Common myeloid progenitor, CD34-positive (primary cell): ENCODE results near the gene TMEM123.
A peak's percentile ranks its signal among the peaks of the same experiment; 100 is the strongest.
"Not testable (repeated sequence)": the region's sequence is repeated elsewhere in the genome, so short reads cannot be mapped to it uniquely, and the experiment has no call there.

Experiments used
- CTCF ChIA-PET: fragments of 350-600 bp; sonication (Branson Sonifier 250); formaldehyde crosslinking; loops from one replicate; lab custom pipeline; 2021; ENCODE audit warnings: antibody characterized with exemption; lab: Charles Lee
- POLR2A ChIA-PET: fragments of 350-600 bp; sonication (Branson Sonifier 250); formaldehyde crosslinking; loops from one replicate; lab custom pipeline; 2021; ENCODE audit warnings: antibody characterized with exemption; lab: Charles Lee
- DNase-seq, 3 donors: peaks; one replicate each; pipeline versions ENCODE4 v3.0.0 to v3.0.0-alpha.2; 2013
- H3K27ac ChIP-seq, 2 experiments: 1 replicate in 1 of 2; 2 replicates in 1 of 2; pipeline ENCODE4 v1.7.0; 2013; ENCODE audit warnings: inconsistent platforms in 2 of 2, low read length in 2 of 2, mild to moderate bottlenecking in 2 of 2, low read depth in 1 of 2, moderate library complexity in 1 of 2; ENCODE audit not compliant: severe bottlenecking in 2 of 2, insufficient read depth in 1 of 2, poor library complexity in 1 of 2
- H3K27me3 ChIP-seq, 5 experiments: replicated peaks in 2 of 5; 1 replicate in 3 of 5; 2 replicates in 2 of 5; pipeline versions ENCODE4 v1.6.1 to v1.7.0; 2013; ENCODE audit warnings: low read length in 4 of 5, mild to moderate bottlenecking in 2 of 5, moderate library complexity in 2 of 5, inconsistent platforms in 1 of 5; ENCODE audit not compliant: insufficient read depth in 5 of 5, control insufficient read depth in 4 of 5
- H3K36me3 ChIP-seq, 4 experiments: 1 replicate in 2 of 4; 2 replicates in 2 of 4; pipeline versions ENCODE4 v1.6.1 to v1.7.0; 2013; ENCODE audit warnings: low read length in 3 of 4, control low read depth in 1 of 4, mild to moderate bottlenecking in 1 of 4; ENCODE audit not compliant: control insufficient read depth in 4 of 4, insufficient read depth in 4 of 4
- H3K4me1 ChIP-seq, 4 experiments: 1 replicate in 3 of 4; 2 replicates in 1 of 4; pipeline versions ENCODE4 v1.6.1 to v1.7.1; 2013; ENCODE audit warnings: low read length in 3 of 4, mild to moderate bottlenecking in 3 of 4, control low read depth in 1 of 4, inconsistent platforms in 1 of 4, moderate library complexity in 1 of 4; ENCODE audit not compliant: control insufficient read depth in 4 of 4, insufficient read depth in 4 of 4; ENCODE audit errors: control extremely low read depth in 1 of 4
- H3K4me3 ChIP-seq, 7 experiments: 1 replicate in 4 of 7; 2 replicates in 3 of 7; pipeline versions ENCODE4 v1.5.1 to v1.7.0; 2013; ENCODE audit warnings: mild to moderate bottlenecking in 7 of 7, low read length in 6 of 7, moderate library complexity in 6 of 7, inconsistent platforms in 2 of 7, low read depth in 2 of 7, control low read depth in 1 of 7; ENCODE audit not compliant: insufficient read depth in 4 of 7, control insufficient read depth in 1 of 7; ENCODE audit errors: extremely low read depth in 1 of 7
- H3K9me3 ChIP-seq, 5 experiments: 1 replicate in 4 of 5; 2 replicates in 1 of 5; pipeline versions ENCODE4 v1.6.1 to v1.7.1; 2013; ENCODE audit warnings: low read length in 4 of 5, mild to moderate bottlenecking in 2 of 5, inconsistent platforms in 1 of 5, low read depth in 1 of 5, moderate library complexity in 1 of 5; ENCODE audit not compliant: control insufficient read depth in 4 of 5, insufficient read depth in 2 of 5; ENCODE audit errors: control extremely low read depth in 1 of 5
- WGBS: methylation state at CpG from one replicate; pipeline ENCODE4 v1.1.5; 2013; ENCODE audit not compliant: insufficient coverage; 5-methylcytosine and 5-hydroxymethylcytosine counted together

The TMEM123 gene

DNA sequence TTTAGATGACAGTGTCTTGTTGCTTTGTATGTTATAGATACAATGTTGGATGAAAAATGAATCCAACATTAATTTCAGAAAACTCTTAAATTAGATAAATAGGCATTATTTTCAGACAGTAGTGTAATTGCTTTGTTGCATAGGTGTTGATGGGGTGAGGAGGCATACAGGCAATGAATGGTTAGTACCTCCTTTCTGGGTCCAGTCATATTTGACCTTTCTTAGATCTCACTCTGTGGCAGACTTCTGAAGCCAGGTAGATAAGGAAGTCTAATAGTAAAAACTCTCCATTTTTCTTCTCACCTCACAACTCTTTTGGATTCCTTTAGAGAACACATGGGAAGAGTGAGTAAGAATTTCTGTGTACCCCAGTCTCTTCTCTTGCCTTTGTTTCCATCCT lies 73.7 kb downstream of the TMEM123 start:
- H3K27me3 ChIP-seq = no peaks in the 10 kb centered on the region
- CTCF ChIA-PET = interaction anchor here (0.8 to 8.1 kb wide), 4 partner anchors 14 to 234 kb away, joined by 3 to 55 read pairs (median 4); no protein-coding TSS in a partner anchor
- no peaks in the 10 kb centered on the region for H3K4me1 ChIP-seq
- H3K36me3 ChIP-seq = peaks cover 4 to 42% (median 23%) of the 10 kb centered on the region in 4 experiments
- POLR2A ChIA-PET = interaction anchor here (1.5 kb wide), 1 partner anchor 234 kb away, joined by 4 read pairs; no protein-coding TSS in a partner anchor
- H3K9me3 ChIP-seq = no peaks in the 10 kb centered on the region
- DNase-seq = no peak
- H3K4me3 ChIP-seq = no peak overlapping the region
- H3K27ac ChIP-seq = no peak overlapping the region

DNA sequence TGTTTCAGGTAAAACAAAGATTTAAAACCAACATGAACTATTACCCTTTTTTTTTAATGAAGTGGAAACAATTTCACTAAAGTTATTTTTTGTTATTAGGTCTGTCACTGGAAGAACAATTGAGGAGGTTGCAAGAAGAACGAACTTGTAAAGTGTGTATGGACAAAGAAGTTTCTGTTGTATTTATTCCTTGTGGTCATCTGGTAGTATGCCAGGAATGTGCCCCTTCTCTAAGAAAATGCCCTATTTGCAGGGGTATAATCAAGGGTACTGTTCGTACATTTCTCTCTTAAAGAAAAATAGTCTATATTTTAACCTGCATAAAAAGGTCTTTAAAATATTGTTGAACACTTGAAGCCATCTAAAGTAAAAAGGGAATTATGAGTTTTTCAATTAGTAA lies 74.7 kb downstream of the TMEM123 start:
- H3K36me3 ChIP-seq = peaks cover 4 to 42% (median 23%) of the 10 kb centered on the region in 4 experiments

DNA sequence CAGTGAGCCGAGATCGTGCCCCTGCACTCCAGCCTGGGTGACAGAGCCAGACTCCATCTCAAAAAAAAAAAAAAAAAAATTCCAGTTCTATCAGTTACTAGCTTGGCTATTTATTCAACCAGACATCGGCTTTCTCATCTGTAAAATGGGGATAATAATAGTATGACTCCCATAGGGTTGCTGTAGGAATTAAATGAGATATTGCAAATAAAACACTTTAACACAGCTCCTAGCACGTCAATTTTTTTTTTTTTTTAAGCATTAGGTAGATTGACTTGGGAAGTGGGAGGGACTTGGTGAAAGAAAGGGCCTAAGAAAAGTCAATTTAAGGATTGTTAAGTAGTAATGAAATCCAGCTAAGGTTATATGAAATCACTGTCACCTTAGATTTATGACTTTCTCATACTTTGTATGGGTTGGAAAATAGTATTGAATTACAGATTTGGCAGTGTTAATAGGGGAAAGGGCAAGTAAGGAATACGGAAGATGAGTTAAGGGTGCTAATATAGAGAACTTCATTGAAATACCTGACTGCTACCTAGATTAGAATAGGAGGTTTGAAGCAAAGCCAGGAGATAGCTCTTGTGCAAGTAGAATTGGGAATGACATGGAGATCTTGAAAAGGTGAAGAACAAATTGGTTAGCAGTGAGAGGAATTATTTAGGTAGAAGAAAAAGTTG lies 76.7 kb downstream of the TMEM123 start:
- no peak overlapping the region for H3K27ac ChIP-seq
- H3K4me3 ChIP-seq = no peak overlapping the region
- no peak for DNase-seq
- H3K4me1 ChIP-seq = no peaks in the 10 kb centered on the region
- no peaks in the 10 kb centered on the region for H3K27me3 ChIP-seq
- H3K9me3 ChIP-seq = no peaks in the 10 kb centered on the region
- 100% methylated on average over 2 of the region's 5 CpGs for WGBS
- peaks cover 4 to 36% (median 19%) of the 10 kb centered on the region in 4 experiments for H3K36me3 ChIP-seq
- CTCF ChIA-PET = interaction anchor here (1.1 to 2.4 kb wide), 5 partner anchors 9 to 88 kb away, joined by 4 to 19 read pairs (median 7); no protein-coding TSS in a partner anchor
- POLR2A ChIA-PET = interaction anchor here (1.0 kb wide), 1 partner anchor 30 kb away, joined by 4 read pairs; no protein-coding TSS in a partner anchor

More for the DNA sequence above, 74.7 kb downstream of the TMEM123 start:
- WGBS = 100% methylated on average over 1 of the region's 2 CpGs
- Histone ChIP-seq H3K27ac (no peak overlapping the region), H3K4me3 (no peak overlapping the region), H3K4me1 (no peaks in the 10 kb centered on the region), H3K27me3 (no peaks in the 10 kb centered on the region), H3K9me3 (no peaks in the 10 kb centered on the region)
- ChIA-PET CTCF (interaction anchor here (8.1 kb wide), 1 partner anchor 15 kb away, joined by 55 read pairs; no protein-coding TSS in a partner anchor), POLR2A (interaction anchor here (0.6 kb wide), 1 partner anchor 11 kb away, joined by 3 read pairs; no protein-coding TSS in a partner anchor)
- no peak for DNase-seq

DNA sequence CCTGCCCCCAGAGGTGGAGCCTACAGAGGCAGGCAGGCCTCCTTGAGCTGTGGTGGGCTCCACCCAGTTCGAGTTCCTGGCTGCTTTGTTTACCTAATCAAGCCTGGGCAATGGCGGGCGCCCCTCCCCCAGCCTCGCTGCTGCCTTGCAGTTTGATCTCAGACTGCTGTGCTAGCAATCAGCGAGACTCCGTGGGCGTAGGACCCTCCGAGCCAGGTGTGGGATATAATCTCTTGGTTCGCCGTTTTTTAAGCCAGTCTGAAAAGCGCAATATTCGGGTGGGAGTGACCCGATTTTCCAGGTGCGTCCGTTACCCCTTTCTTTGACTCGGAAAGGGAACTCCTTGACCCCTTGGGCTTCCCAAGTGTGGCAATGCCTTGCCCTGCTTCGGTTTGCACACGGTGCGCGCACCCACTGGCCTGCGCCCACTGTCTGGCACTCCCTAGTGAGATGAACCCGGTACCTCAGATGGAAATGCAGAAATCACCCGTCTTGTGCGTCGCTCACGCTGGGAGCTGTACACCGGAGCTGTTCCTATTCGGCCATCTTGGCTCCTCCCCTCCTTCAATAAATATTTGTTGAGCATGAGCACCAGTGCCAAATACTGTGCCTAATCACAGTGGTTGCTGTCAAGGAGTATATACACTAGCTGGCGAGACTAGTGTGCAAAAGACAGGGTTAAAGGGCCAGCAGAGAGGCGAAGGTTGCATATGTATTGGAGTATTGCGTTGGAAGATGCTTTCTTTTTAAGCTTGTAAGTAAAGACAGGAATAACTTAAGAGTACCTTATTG lies 77.7 kb downstream of the TMEM123 start:
- CTCF ChIA-PET = interaction anchor here (1.5 to 2.4 kb wide), 4 partner anchors 8 to 87 kb away, joined by 5 to 19 read pairs (median 8); no protein-coding TSS in a partner anchor
- not testable (repeated sequence) for H3K27me3 ChIP-seq, H3K4me1 ChIP-seq, H3K9me3 ChIP-seq, DNase-seq, H3K27ac ChIP-seq, H3K4me3 ChIP-seq
- POLR2A ChIA-PET = interaction anchor here (1.0 kb wide), 1 partner anchor 29 kb away, joined by 4 read pairs; no protein-coding TSS in a partner anchor
- 98% methylated on average over 21 of the region's 31 CpGs for WGBS
- H3K36me3 ChIP-seq = peaks cover 4 to 33% (median 18%) of the 10 kb centered on the region in 4 experiments

DNA sequence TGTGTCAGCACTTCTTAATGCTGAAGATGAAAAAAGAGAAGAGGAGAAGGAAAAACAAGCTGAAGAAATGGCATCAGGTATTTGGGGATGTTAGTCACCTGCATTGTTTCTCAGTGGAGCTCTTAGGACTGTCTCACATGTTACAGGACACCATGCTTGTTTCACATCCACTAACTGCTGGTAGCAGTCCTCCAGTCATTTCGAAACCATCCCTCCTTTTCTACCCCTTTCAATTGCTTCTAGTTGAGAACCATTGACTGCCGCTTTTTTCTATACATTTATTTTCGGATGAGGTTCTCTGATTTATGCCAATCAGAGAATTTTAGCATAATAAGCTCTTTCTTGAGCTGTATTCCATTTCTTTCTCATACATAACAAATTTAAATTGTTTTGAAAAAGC lies 84.1 kb downstream of the TMEM123 start:
- WGBS = 100% methylated on average over 3 of the region's 3 CpGs

DNA sequence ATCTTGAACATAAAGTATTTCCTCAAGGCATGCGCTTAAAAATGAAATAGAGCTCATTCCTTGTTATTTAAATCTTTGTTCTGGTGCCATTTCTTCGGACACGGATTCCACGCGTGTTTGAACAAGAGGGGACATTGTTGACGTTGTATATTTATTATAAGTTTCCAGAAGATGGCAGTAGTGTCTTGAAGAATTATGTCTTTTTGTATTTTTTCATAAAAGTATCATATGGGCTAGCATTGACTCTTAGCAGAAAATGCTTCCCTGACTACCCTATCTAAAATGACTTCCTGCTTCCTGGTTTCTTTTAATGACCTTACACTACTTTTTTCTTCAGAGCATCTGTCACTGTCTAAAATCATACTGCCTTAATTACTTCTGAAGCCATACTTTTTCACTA lies 85.2 kb downstream of the TMEM123 start:
- no peaks in the 10 kb centered on the region for H3K9me3 ChIP-seq
- POLR2A ChIA-PET = no interaction called here
- H3K36me3 ChIP-seq = peaks cover 20 to 44% (median 27%) of the 10 kb centered on the region in 4 experiments
- no peak overlapping the region for H3K4me3 ChIP-seq
- WGBS = no CpG with 5 or more reads among the region's 6 CpGs
- CTCF ChIA-PET = interaction anchor here (0.7 to 4.0 kb wide), 24 partner anchors 9 to 299 kb away, joined by 3 to 24 read pairs (median 5); no protein-coding TSS in a partner anchor
- no peaks in the 10 kb centered on the region for H3K4me1 ChIP-seq
- H3K27me3 ChIP-seq = no peaks in the 10 kb centered on the region
- peak; percentile 38 to 68 (median 61) for DNase-seq
- H3K27ac ChIP-seq = no peak overlapping the region

More for the DNA sequence above, 84.1 kb downstream of the TMEM123 start:
- Histone ChIP-seq H3K4me3 (no peak overlapping the region), H3K4me1 (no peaks in the 10 kb centered on the region), H3K9me3 (no peaks in the 10 kb centered on the region), H3K27me3 (no peaks in the 10 kb centered on the region), H3K36me3 (peaks cover 14 to 35% (median 26%) of the 10 kb centered on the region in 4 experiments), H3K27ac (no peak overlapping the region)
- no peak for DNase-seq
- ChIA-PET CTCF (interaction anchor here (0.9 to 4.0 kb wide), 16 partner anchors 10 to 298 kb away, joined by 3 to 20 read pairs (median 6); no protein-coding TSS in a partner anchor), POLR2A (interaction anchor here (0.9 kb wide), 1 partner anchor 9 kb away, joined by 3 read pairs; no protein-coding TSS in a partner anchor)
